ENCODE measurements around the gene LRRC25. TPM values are rescaled to one million over a fixed set of nuclear protein-coding genes. Genes with fewer than 3 reads are reported as not detected.

The LRRC25 gene
- total and polyA plus RNA-seq, 2 experiments from 2014 or later, result 0.36 TPM; not detected in 1

DNA sequence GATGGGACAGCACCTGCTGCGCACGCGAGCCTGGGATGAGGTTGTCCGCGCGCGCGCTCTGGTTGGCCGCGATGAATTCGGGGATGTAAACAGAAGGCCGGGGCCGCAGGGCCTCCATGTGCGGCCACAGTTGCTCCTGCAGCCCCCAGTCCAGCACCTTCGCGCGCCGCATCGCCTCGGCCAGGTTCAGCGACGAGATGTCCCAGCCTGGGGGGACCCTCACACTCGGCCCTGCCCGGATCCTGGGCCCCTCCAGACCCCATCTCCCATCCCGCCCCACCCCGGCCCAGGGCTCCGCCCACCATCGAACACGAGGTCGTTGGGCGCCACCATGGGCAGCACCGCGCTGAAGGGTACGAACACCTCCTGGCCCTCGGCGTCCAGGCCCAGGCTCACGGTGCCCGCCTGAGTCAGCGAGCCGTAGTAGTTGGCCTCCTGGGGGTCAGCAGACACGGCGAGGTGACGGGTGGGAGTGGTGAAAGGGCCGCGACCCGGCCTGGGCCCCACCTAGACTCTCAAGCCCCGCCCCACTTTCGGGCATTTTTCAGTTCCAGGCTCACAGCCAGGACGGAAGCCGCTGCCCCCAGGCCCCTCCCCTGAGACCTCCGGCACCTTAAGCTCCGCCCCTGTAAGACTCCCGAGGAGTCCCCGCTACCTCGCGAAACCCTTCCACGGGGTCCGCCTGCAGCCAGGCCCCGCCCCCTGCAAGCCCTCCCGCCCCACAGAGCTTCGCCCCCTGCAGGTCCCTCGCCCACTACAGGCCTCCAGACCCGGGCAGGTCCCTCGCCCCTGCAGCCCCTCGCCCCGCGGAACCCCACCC, 39.5 kb upstream of the LRRC25 start:
- H3K4me1 ChIP-seq (ENCODE audit: insufficient read depth), result peaks cover 53% of the 10 kb centered on the region
- no peaks in the 10 kb centered on the region for H3K36me3 ChIP-seq (replicated peaks; ENCODE audit: insufficient read depth, low read depth)
- peaks cover 14% of the 10 kb centered on the region for H3K79me2 ChIP-seq
- peak overlapping the region; percentile 73 for H3K27ac ChIP-seq
- no peak overlapping the region for H2AFZ ChIP-seq
- DNase-seq (ENCODE audit: low spot score), result peak; percentile 92
- peak overlapping the region; percentile 74 for H3K4me3 ChIP-seq
- no peaks in the 10 kb centered on the region for H4K20me1 ChIP-seq (ENCODE audit: insufficient read depth, poor library complexity, severe bottlenecking)
- no peaks in the 10 kb centered on the region for H3K27me3 ChIP-seq
- no peaks in the 10 kb centered on the region for H3K9me2 ChIP-seq (replicated peaks; ENCODE audit: insufficient read depth)
- H3K9me3 ChIP-seq (ENCODE audit: low read depth), result no peaks in the 10 kb centered on the region
- no peak for TF ChIP-seq EZH2 (IDR thresholded peaks at IDR 0.05; ENCODE audit: borderline replicate concordance)
- TF ChIP-seq EZH2phosphoT487 (IDR thresholded peaks at IDR 0.05; ENCODE audit: low read depth, severe bottlenecking, unreplicated experiment), result no peak
- TF ChIP-seq, protein P1, sequence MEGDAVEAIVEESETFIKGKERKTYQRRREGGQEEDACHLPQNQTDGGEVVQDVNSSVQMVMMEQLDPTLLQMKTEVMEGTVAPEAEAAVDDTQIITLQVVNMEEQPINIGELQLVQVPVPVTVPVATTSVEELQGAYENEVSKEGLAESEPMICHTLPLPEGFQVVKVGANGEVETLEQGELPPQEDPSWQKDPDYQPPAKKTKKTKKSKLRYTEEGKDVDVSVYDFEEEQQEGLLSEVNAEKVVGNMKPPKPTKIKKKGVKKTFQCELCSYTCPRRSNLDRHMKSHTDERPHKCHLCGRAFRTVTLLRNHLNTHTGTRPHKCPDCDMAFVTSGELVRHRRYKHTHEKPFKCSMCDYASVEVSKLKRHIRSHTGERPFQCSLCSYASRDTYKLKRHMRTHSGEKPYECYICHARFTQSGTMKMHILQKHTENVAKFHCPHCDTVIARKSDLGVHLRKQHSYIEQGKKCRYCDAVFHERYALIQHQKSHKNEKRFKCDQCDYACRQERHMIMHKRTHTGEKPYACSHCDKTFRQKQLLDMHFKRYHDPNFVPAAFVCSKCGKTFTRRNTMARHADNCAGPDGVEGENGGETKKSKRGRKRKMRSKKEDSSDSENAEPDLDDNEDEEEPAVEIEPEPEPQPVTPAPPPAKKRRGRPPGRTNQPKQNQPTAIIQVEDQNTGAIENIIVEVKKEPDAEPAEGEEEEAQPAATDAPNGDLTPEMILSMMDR (IDR thresholded peaks at IDR 0.05; ENCODE audit: poor library complexity), result peak; percentile 12
- 44% methylated on average over 31 of the region's 67 CpGs for WGBS (ENCODE audit: low lambda C conversion rate, missing lambda C conversion rate)
- peak overlapping the region; percentile 95 for H3K4me2 ChIP-seq

DNA sequence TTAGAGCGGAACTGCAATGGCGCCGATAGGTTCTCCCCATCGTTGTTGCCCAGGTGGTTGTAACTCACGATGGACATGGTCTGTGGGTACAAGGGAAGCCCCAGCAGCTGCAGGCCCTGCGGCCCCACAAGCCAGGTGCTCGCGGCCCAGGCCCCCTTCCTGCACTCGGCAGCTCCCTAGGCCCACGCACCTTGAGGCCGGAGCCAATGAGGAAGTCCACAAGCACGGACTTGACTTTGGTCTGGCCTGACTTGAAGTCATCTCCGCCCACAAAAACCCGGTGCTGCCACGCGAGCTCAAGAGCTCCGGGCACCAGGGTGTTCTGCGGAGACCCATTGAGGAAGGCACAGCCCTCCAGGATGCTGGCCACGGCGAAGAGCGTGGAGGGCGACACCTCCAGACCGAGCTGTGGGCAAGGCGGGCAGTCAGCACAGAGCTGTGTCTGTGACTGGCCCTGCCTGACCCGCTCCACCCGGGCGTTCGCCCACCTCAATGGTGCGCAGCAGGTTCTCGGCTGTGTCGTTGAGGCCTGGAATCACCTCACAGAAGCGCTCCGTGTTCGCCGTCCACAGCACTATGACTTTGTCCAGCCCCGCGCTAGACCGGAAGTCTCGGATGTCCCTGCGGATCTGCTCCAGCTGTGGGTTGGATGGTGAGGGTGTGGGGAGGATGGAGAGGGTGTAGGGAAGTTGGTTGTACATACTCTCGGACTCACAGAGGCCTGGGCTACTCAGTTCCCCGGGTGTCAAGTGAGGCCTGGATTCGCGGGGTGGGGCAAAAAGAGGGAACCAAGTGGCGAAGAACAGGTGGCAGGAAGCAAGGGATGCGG, 38.6 kb upstream of the LRRC25 start:
- peaks cover 54% of the 10 kb centered on the region for H3K4me1 ChIP-seq (ENCODE audit: insufficient read depth)
- no peaks in the 10 kb centered on the region for H3K36me3 ChIP-seq (replicated peaks; ENCODE audit: insufficient read depth, low read depth)
- no peaks in the 10 kb centered on the region for H3K27me3 ChIP-seq
- H3K27ac ChIP-seq, result no peak overlapping the region
- H3K9me2 ChIP-seq (replicated peaks; ENCODE audit: insufficient read depth), result no peaks in the 10 kb centered on the region
- H3K79me2 ChIP-seq, result peaks cover 14% of the 10 kb centered on the region
- H2AFZ ChIP-seq, result no peak overlapping the region
- WGBS (ENCODE audit: low lambda C conversion rate, missing lambda C conversion rate), result 95% methylated on average over 40 of the region's 46 CpGs
- H3K4me3 ChIP-seq, result no peak overlapping the region
- no peaks in the 10 kb centered on the region for H3K9me3 ChIP-seq (ENCODE audit: low read depth)
- TF ChIP-seq, protein P1 (IDR thresholded peaks at IDR 0.05; ENCODE audit: poor library complexity), result no peak
- TF ChIP-seq EZH2 (IDR thresholded peaks at IDR 0.05; ENCODE audit: borderline replicate concordance), result no peak
- TF ChIP-seq EZH2phosphoT487 (IDR thresholded peaks at IDR 0.05; ENCODE audit: low read depth, severe bottlenecking, unreplicated experiment), result no peak
- no peaks in the 10 kb centered on the region for H4K20me1 ChIP-seq (ENCODE audit: insufficient read depth, poor library complexity, severe bottlenecking)
- DNase-seq (ENCODE audit: low spot score), result no peak
- peak overlapping the region; percentile 95 for H3K4me2 ChIP-seq

DNA sequence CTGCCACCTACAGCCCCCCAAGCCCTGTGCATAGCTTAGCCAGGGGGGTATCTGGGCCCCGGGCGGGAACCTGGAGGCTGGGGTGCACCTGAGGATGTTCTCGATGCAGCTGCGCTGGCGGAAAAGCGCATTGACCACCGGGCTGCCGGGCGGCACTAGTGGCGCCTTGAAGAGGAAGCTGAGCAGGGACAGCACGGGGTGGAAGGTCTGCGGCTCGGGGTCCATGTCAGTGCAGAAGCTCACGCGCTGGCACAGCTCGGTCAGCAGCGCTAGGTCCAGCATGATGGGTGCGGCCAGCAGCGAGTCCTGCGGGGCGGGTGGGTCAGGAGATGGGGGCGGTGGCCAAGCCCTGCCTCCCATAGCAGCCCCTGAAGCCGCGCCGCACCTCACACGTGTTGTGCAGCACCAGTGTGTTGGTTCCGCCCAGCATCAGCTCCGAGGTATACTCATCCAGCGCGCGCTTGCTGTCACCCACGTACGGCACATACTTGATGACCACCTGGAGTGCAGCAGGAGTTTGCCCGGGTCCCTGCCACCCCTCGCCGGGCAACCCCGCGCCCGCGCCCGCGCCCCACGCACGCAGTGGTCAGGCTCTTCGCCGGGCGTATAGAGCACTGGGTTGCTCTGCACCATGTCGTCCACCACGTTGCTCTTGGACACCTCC, 37.9 kb upstream of the LRRC25 start:
- Histone ChIP-seq H2AFZ (no peak overlapping the region), H3K27me3 (no peaks in the 10 kb centered on the region), H3K27ac (no peak overlapping the region), H3K4me2 (no peak overlapping the region), H3K9me3 (ENCODE audit: low read depth) (no peaks in the 10 kb centered on the region), H3K4me1 (ENCODE audit: insufficient read depth) (peaks cover 56% of the 10 kb centered on the region), H3K36me3 (replicated peaks; ENCODE audit: insufficient read depth, low read depth) (no peaks in the 10 kb centered on the region), H3K4me3 (no peak overlapping the region), H3K79me2 (peaks cover 19% of the 10 kb centered on the region), H3K9me2 (replicated peaks; ENCODE audit: insufficient read depth) (no peaks in the 10 kb centered on the region), H4K20me1 (ENCODE audit: insufficient read depth, poor library complexity, severe bottlenecking) (no peaks in the 10 kb centered on the region)
- TF ChIP-seq EZH2phosphoT487 (IDR thresholded peaks at IDR 0.05; ENCODE audit: low read depth, severe bottlenecking, unreplicated experiment) (no peak), EZH2 (IDR thresholded peaks at IDR 0.05; ENCODE audit: borderline replicate concordance) (no peak)
- TF ChIP-seq, protein P1 (IDR thresholded peaks at IDR 0.05; ENCODE audit: poor library complexity), result no peak
- no peak for DNase-seq (ENCODE audit: low spot score)
- 95% methylated on average over 25 of the region's 49 CpGs for WGBS (ENCODE audit: low lambda C conversion rate, missing lambda C conversion rate)
